NOMO-1 (cell line): Measurements from ENCODE around the gene RAB22A.

Experiments used
- DNase-seq, 2 experiments: peaks; one replicate each; lab custom pipeline; 2025; ENCODE audit not compliant: unreplicated experiment in 2 of 2; lab: John Stamatoyannopoulos, UW

RAB22A gene

DNA sequence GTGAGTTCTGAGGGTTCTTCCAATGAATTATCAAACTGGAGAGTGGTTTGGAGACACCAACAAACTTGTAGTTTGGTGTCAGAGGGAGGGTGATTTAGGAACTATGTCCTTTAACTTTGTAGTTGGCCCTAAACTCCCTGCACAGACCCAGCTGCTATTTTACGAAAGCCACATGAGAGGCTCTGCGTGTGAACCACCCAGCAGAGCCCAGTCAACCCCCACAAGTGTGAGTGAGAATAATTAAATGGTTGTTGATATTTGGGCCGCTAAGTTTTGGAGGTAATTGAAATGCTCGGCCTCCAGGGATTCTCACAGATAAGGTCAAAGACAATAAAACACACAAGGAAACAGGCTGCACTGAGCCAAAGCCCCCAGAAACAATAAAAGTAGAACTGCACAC lies 72.6 kb downstream of the RAB22A start:
- DNase-seq = no peak

DNA sequence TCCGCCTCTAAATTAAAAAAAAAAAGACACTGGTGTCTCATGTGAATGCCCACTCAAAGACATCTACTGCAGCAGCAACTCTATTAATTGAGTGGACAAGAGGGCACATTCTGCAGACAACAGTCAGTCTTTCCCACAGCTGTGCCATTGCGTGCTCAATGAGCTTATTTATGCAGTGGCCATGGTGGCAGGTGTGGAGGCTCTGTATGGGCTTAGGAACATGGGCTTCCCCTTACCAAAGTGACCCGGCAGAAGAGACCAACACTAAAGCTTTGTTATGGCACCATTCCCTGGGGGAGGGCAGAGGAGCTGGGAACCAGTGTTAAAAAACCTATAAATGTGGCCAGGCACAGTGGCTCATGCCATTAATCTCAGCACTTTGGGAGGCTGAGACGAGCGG lies 75.3 kb downstream of the RAB22A start:
- no peak for DNase-seq

- no peak for DNase-seq
Observed at GRCh38 chr20:58388028-58388601, 78.6 kb downstream of the RAB22A start.

DNA sequence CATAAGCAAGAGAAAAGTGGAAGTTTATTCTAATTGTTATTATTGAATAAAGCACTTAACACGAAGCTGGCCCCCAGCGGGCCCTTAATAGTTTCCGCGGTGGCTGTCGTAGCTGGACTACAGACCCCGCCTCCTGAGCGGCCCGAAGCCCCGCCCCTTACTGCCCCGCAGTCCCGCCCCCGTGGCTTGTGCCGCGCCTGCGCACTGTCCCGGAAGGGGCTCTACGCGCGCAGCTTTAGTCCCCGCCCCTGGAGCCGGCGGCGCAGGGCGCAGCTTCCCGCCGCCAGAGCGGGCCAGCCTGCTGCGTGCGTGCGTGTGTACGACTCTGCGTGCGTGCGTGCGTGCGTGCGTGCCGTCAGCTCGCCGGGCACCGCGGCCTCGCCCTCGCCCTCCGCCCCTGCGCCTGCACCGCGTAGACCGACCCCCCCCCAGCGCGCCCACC lies 79.4 kb downstream of the RAB22A start, which contains the start of gene VAPB:
Gene VAPB, plus strand, starts transcription at position 348 of the 442 bp plus-strand sequence. CDS start 231 bp downstream, outside the sequence.
- peak; percentile 90 to 97 for DNase-seq

DNA sequence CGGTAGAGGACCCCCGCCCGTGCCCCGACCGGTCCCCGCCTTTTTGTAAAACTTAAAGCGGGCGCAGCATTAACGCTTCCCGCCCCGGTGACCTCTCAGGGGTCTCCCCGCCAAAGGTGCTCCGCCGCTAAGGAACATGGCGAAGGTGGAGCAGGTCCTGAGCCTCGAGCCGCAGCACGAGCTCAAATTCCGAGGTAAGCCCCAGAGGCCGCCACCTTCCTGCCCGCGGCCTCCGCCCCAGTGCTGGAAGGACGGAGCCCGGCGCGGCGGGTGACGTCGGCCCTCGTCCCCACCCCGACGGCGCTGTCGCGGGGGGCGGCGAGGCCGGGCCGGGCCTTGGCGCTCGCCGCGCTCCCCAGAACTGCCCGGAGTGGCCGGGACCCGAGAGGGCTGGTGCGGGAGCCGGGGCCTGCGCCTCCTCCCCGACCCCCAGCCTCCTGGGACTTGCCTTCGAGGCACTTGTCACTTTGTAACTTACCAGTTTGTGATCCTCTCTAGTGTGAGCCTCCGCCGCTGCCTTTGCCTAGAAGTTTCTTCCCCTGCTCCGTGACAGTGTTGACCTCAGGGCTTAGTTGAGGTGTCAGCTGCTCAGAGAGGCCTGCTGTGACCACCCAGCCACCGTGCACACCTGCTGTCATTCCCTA lies 79.9 kb downstream of the RAB22A start:
- peak in 1 of 2 experiments; percentile 32 for DNase-seq

DNA sequence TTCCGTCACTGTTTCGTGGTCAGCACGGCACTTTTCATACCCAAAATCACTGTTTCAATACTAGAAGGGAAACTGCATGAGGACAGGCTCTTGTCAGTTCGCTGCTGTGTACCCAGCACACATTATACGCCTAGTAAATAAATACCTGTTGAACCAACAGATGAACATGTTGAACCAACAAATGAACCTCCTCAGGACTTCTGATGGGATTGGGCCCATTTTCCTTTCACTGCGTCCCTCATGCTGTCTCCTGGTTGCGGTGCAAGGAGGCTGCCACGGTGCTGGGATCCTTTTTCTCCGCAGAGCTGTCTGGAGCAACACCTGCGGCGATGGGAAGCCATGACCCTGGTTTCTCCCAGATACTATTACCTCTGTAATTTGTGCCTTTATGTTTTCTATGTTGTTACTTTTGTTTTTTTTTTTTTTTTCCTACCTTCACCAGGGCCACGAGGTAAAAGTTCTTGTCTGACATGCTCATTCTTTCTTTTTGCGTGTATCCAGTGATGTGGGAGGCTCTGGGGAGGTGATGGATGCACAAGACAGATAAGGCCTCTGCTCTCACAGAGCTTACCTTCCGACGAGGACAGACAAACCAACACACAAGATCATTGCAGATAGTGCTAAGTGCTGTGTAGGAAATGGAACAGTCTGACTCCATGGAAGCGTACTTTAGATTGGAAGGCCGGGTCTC lies 80.6 kb downstream of the RAB22A start:
- no peak for DNase-seq

GRCh38 chr20:58390659-58391035 lies 81.1 kb downstream of the RAB22A start:
- DNase-seq = no peak

DNA sequence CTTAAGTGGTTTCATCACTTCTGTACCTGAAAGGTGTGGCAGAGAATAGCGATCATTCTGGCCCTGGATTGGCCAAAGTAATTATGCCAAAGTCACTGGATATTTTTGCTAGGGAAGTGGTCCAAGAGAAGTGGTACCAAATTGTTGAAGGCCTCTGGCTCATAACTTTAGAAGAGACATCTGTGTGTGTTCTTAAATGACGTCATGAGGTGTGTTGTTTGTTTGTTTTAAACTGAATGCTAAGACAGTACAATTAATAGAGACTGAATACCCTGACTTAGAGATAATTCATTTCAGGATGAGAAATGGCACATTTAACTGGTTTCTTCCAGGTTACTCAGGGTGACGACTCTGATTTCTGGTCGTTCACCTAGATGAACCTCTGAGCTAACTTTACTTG lies 82.8 kb downstream of the RAB22A start:
- DNase-seq = no peak

GRCh38 chr20:58393299-58393698 lies 83.8 kb downstream of the RAB22A start:
- no peak for DNase-seq

- no peak for DNase-seq
Observed at GRCh38 chr20:58394801-58395200, 85.3 kb downstream of the RAB22A start.

GRCh38 chr20:58395604-58396003 lies 86.1 kb downstream of the RAB22A start:
- no peak for DNase-seq

DNA sequence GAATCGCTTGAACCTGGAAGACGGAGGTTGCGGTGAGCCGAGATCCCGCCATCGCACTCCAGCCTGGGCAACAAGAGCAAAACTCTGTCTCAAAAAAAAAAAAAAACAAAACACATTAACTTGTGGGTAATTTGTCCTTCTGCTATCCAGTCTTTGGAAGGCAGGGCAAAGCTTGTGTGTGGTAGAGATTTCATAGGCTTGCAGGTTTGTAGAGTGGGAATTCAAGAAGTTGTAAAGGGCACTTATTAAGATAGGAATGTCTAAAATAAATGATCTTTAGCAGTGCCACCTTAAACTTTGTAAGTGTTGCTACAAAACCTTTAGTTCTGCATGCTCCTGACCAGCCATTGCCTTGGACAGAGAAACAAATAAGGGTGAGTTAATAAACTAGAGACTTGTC lies 87.9 kb downstream of the RAB22A start:
- DNase-seq = no peak

- DNase-seq = no peak
Observed at GRCh38 chr20:58398254-58398653, 88.7 kb downstream of the RAB22A start.

DNA sequence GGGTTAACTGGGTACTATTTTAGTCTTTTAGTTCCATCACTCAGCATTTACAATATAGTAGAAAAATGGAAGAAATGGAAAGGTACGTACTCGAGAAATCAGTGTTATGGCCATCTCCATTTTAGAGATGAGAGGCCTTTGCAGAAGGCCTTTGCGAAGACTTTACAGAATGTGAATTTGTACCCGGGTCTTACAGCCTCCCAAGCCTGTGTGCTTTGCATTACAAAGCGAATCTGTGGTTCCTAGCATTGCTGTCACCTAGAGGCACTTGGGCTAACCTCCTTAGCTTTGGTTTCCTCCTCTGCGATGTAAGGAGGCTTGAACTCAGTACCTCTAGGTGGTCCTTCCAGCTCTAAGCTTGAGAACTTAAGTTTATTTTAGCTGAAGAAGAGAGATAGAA lies 90.4 kb downstream of the RAB22A start:
- no peak for DNase-seq

- no peak for DNase-seq
Observed at GRCh38 chr20:58401162-58401561, 91.6 kb downstream of the RAB22A start.

- no peak for DNase-seq
Observed at GRCh38 chr20:58402305-58402704, 92.8 kb downstream of the RAB22A start.

DNA sequence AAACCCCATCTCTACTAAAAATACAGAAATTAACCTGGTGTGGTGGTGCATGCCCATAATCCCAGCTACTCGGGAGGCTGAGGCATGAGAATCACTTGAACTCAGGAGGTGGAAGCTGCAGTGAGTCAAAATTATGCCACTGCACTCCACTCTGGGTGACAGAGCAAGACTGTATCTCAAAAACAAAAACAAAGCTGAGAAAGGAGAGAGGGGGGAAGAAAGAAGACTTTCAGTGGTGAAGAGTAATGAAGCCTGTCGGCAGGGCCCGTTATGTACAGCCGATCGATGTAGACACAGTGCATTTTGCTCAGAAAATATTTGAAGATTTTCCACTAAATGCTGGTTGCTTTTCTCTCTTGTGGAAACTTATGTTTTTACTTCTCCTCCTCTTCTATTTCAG lies 93.3 kb downstream of the RAB22A start:
- DNase-seq = no peak

- peak in 1 of 2 experiments; percentile 5 for DNase-seq
Observed at GRCh38 chr20:58403272-58403671, 93.8 kb downstream of the RAB22A start.

DNA sequence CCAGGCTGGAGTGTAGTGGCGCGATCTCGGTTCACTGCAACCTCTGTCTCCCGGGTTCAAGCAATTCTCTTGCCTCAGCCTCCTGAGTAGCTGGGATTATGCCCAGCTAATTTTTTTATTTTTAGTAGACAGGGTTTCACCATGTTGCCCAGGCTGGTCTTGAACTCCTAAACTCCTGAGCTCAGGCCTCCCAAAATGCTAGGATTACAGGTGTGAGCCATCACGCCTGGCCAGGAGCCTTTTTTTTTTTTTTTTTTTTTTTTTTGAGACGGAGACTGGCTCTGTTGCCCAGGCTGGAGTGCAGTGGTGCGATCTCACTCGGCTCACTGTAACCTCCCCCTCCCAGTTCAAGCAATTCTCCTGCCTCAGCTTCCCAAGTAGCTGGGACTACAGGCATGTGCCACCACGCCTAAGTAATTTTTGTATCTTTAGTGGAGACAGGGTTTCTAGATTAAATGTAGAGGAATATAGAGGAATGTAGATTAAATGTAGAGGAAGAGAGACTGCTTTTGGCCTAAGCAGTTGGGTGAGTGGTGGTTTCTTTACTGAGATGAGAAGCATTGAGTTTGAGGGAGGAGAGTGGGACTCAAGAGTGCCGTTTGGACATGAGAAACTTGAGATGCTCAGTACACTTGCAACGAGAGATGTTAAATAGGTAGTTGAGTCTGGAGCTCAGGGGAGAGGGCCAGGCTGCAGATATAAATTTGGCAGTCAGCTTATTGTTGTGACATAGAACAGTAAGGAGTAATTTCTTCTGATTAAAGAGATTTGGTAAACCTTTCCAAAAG lies 96.2 kb downstream of the RAB22A start:
- no peak for DNase-seq

DNA sequence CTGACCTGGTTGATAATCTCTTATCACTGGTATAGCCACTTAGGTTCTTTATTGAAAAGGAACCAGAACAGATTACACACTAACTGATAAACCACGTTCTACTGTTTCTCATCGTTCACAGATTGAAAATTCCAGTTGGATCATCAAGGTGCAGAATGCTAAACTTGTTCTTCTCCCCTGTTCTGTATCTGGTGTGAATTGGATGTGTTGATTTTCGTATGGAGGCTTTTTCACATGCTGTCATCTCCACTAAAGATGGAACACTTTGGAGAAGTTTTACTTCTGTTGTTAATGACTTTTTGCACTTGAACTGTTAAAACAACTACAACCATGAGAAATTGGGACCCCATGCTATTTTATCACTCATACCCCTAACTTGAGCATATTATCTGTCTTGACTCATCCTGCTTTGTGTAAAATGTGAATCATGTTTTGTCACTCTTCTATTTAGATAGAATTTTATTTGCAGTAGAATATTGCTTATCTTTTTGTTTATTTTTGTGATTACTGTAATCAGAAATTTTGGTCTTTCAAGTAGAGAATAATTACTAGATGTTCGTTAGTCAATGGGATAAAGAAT lies 97.0 kb downstream of the RAB22A start:
- DNase-seq = no peak
